GM21737 (cell line): ENCODE measurements around the gene SYPL1.

Experiments used
- ATAC-seq: cut with Tn5 transposase; IDR thresholded peaks from one replicate; pipeline ENCODE4 v1.9.1; 2021; ENCODE audit warnings: mild to moderate bottlenecking, moderate library complexity; ENCODE audit not compliant: unreplicated experiment

SYPL1 gene

DNA sequence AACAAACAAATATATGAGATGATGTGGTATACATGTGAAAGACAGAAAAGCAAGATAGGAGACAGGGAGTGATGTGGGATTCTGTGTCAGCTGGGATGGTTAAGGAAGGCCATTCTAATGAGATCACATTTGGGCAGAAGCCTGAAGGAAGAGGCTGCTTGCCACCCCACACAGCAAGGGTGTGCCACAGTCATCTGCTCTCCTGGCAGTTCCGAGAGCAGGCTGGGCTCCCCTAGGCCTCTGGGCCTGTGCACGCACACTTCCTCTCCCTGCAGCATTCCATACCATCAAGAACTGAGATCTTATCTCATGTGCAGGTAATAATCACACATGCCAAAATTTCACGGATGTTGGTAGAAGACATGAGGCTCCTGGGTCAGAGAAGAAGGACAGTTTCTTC lies 43.1 kb downstream of the SYPL1 start:
- ATAC-seq = no peak

DNA sequence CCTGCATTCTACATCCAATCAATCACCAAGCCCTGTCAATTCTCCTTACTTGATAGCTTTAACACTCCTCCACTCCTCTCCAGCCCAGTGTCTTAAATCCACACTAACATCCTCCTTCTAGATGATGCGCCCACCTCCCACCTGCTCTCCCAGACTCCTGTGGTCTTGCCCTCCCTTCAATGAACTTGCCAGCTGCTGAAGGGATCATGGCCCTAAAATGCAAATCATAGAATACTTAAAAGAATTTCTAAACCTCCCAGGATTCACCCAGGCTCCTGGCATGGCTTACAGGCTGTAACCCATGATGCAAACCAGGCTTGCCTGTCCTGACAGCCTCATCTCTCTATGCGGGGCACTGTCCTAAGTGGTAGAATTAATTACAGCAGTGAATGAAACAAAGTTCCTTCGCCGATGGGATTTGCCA lies 43.6 kb downstream of the SYPL1 start:
- ATAC-seq = no peak

DNA sequence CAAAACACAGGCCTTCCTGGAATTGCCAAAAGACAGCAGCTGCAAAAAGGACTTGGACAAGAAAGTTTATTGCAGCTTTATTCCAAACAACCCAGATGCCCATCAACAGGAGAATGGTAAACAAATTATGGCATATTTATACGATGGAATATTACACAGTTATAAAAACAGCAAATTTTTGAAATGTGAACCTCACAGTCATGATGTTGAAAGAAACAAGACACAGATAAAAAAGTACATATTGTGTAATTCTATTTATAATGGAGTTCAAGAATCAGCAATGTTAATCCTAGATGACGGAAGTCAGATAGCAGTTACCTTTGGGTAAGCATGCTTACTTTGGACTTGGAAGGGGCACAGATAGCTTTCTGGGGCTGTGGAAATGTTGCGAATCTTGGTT lies 44.4 kb downstream of the SYPL1 start:
- no peak for ATAC-seq

DNA sequence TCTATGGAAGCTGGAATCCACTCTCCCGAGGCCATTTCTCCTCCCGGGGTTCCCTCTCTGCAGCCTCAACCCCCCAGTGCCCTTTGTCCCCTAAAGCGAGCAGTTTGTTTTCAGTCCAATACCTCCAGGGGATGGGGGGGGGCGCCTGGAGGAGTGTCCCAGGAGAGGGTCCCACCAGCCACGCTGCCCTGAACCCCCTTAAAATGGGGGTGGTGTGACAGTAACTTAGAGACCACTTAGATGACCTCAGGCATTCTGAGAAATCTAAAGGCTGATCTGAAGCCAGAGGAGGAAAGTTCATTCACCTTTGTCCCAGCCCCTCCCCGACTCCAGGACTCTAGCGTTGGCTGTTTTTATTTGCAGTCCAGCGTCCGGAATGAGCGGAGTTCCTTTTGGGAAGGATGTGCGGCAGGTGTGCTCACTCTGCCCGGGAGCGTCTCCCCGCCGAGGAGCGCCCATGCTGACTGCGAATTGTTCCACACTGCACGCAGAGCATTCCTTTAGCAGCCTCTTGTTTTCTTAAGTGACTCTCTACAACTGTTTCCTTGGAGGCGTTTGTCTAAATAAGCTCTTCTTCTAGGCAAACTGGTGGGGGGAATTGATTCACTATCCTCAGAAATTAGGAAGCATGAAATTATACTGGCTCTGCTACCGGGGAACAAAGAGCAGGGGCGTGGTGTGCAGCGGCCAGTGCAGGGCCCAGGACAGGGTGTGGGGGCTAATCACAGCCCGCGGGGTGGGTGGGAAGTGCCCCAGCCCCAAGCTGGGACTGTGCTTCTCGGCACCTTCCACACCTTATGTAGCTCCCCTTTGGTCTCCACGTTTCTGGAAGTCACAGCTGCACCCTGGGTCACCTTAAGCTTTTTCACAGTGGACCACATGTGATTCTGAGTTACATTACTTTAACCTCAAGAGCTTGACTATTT lies 46.3 kb downstream of the SYPL1 start:
- no peak for ATAC-seq

DNA sequence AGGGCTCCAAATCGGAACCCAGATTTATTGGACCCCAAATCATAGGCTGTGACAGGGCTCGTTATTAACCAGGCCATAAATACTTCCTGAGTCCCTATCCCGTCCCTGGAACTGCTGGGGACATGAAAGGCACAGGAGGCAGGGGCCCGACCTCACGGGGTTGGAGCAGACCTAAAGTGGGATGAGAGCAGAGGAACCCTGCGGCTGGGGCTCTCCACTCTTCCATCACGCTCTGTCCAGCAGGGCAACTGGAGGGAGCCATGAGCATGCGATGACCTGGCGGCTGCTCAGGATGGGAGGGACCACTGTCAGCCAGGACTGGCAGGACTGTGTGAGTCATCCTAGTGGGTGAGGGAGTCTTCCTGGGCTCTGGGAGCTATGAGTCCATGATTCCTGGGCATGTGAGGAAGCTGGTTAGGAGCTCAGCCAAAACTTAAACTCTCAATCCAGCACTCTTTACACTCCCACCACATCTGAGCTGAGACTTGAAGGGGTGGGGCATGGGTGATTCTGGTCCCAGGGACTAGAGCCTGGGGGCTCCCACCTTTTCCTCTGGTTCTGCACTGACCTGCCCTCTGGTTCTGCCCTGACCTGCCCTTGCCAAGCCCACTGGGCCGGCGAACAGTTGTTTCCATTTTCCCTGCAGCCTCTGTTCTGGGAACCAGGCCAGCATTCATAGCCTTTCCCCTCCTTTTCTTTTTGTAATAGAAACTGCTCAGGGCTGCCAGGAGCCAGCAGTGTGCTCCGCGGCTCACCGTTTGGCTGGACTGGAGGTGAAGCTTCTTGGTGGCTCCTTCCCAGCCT lies 47.1 kb downstream of the SYPL1 start:
- ATAC-seq = no peak

DNA sequence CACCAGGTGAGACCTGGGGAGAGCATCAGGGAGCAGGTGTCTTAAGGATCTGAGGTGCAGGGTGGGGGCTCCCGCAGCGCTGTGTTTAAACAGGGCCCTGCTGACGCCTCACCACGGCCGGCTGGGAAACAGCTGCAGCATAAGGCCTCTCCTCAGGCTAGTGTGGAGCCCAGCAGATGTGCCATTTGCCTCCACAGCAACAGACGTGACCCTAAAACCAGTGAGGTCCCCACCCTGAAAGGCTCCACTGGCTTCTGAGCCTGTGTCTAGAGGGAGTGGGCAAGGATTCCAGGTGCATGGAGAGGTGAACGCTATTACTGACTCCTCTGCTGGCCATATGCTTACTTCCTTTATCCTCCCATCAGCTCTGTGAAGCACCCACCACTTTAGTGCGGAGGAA lies 47.8 kb downstream of the SYPL1 start:
- no peak for ATAC-seq

DNA sequence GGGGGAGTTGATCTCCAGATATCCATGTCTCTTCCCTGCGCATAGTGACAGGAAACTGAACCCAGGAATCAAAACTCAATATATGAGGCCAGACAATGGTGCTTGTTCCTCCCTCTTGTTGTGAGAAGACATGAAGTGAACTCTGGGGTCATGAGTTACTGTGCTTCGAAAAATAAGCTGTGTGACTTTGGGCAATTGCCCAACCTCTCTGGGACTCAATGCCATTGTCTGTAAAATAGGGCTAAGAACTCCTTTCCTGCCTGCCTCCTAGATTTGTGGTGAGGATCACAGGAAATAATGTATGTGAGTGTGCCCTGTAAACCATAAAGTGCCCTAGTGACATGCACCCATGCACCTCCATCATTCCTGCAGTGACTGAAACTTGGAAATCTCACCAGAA lies 48.4 kb downstream of the SYPL1 start:
- no peak for ATAC-seq

DNA sequence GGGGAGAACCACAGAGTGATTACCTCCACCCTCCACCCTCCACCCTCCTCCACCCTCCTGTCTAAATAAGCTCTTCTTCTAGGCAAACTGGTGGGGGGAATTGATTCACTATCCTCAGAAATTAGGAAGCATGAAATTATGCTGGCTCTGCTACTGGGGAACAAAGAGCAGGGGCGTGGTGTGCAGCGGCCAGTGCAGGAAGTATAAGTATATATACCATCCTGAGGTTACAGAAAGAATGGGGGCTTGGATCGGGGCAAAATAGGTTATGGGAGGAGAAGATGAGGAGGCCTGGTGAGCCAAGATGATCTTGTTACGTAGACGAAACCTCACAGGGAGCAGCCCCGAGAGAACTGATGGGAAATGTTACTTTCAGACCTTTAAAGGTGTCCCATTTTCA lies 49.1 kb downstream of the SYPL1 start:
- ATAC-seq = no peak

DNA sequence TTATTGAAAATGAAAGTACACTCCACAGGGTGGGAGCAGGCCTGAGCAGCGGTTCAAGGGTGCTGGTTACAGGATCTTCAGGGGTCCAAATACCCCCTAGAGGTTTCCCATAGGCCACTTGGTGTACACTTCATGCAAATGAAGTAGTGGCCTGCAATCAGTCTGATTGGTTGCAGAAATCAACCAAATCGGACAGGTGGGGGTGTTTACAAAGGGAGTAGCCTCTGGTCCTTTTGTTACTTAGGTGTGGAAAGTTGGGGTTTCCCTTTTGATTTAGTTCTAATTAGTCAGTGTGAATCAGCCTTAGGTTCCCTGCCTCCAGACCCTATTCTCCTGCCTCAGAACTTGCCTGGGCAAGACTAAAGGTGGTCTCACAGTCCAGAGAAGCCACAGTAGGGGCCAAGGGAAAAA lies 49.6 kb downstream of the SYPL1 start:
- ATAC-seq = no peak

DNA sequence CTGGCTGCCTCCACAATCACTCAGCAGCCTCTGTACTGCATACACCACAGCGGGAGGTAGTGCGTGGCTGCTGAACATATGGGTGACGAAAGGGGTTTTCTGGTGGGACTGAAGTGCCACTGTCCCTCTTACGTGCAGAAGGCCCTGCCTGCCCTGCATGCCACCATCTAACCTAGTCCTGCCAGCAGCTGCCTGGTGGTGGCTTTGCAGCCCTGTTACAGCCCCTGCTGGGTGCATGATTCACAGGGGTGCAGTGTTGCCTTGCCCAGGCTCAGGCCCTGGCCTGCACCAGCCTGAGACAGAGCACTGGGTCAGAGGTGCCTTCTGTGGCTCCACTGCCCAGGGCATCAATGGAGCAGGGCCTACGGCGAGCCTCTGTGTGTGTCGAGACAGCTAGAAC lies 50.1 kb downstream of the SYPL1 start:
- no peak for ATAC-seq

DNA sequence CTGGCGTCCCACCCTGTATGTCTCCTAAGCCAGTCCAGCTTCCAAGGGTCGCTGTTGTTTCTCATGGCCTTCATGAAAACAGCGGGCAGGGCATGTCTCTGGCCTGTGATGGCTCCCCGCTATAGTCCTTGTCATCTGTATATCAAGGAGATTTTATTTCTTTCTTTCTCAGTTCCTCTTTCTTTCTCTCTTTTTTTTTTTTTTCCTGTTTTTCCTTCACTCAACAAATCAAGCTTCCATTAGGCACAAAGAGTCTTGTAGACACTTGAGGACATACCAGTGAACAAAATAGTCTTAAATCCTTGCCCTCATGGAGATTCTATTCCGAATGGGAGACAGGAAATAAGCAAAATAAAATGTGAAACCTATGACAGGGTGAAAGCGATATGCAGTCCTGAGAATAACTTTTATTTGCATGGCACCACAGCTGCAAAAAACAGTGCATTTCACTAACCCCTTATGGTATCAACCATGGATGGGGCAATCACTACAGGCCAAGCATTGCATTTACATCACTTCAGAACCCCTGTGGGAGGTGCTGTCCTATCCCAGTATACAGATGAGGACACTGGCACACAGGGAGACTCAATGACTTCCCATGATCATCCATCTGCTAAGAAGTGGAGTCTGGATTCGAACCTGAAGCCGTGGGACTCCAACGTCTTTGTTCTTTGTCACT lies 50.7 kb downstream of the SYPL1 start:
- ATAC-seq = no peak

DNA sequence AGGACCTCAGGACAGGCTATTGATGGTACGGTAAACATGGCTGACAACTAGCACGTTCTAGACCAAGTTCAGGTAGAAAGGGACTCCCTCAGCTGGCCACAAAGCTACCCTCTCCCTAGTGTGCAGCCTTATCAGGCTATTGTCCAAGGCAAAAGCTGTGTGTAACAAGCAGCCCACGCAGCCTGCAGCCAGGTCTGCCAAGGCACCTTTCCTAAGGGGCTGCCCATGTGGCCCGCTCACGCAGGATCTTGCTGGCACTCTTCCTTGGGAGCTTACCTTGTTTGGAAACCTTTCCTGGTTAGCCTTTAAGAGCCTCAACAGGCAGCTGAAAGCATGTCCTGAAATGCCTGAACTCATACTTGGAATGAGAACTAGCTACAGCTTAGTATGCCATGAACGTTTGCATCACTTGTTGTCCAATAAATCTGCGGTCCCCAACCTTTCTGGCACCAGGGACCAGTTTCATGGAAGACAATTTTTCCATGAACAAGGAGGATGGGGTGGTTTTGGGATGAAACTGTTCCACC lies 51.7 kb downstream of the SYPL1 start:
- no peak for ATAC-seq

DNA sequence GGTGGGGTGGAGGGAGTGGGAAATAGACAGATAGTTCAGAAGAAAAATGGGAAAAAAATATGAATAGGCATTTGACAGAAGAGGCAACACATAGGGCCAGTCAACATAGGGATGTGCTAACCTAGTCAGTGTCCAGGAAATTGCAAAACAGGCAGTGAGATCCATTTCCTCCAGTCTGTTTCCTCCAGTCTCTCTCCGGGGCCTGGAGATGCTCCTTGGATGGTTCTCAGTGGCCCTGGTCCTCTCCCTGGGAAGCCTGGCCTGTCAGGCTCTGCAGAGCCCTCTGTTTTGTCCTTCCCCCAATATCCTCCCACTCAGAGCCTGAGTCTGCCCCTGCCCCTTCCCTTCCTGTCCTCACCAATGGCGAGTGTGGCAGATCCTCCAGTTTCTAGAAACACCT lies 52.6 kb downstream of the SYPL1 start:
- no peak for ATAC-seq

DNA sequence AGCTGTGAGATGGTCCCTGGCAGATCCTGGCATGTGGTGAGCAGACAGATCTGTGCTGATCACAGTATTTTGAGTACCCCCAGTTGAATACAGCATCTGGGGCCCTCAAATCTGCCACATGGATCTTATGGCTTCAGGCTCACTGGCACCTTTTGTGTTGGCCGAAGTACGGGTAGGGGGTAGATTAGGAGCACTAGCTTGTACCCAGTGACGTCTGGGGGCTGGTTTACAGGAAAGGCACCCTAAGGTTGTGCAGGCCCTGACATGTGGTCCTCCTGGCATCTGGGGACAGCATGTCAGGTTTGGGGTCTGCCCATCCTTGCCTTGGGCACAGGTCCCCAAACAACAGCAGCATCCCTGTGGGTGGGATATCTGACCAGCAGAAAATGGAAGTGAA lies 53.2 kb downstream of the SYPL1 start:
- no peak for ATAC-seq

DNA sequence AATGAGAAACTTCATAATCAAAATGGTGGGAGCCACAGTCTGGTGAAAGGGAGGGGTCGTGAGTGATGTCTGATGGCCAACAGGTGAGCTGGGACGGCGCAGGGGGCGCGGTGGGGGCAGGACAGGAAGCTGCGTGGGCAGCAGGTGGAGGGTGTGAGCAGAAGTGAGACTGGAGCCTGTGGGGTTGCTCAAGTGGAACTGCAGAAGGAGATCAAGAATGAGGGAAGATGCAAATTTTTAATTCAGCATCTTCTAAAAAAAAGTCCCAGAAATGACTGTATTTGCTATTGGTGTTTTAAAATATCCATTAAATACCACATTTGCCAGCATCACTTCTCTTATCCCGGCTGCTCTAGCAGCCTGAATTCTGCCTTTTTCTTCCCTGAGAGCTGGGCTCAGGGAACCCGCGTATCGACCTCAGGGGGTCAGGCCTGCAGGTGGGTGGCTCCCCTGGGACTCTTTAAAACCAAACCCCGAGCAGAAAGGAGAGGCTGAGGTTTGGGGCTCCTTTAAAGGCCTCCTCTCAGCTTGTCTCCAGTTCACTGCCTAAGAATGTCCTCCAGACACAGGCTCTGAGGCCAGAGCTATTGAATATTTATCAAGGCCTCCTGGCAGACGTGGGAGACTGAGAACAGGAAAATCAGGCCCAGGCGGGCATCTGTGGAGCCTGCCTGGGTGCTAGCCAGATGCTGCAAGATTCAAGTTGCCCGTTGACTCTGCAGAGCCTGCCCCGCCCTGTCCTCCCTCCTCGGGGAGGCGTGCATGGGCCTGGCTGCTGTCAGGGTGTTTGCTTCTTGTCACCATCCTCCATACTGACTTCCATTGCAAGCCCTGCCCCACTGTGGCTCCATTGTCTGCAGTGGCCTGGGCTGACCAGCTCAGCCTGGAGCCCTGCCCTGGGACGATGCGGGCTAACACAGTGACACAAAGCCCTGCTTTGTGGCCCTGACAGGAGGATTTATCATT lies 53.9 kb downstream of the SYPL1 start:
- ATAC-seq = peak; percentile 60

DNA sequence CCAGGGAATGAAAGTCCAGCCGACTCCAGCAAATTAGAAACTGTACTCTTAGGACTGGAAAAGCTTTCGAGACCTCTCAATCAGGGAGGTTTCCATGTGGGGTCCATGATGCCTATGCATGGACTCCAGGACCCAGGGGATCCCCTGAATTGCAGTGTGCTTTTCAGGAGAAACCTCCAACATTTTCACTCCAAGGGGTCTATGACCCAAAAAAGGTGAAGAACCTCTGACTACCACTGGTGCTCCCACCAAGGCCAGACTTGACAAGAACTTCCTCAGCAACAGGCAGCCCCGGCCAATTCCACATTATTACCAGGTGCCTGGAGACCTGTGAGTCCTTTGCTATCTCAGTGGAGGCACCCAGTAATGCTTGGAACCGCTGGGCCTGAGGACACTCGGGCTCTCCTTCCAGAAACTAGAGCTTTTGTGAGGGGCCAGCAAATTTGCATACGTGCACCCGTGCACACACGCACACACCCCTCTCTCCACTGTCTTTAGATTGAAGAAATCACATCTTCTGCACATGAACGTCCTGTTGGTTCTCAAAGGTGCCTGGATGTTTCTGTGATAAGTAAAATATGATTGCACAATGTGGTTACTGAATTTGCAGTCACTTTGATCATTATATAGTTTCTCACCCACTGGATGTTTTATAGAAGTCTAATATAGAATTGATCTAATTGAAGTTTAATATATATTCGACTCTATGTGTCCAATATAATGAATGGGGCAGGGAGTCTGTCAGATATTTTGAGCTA lies 54.7 kb downstream of the SYPL1 start:
- no peak for ATAC-seq

DNA sequence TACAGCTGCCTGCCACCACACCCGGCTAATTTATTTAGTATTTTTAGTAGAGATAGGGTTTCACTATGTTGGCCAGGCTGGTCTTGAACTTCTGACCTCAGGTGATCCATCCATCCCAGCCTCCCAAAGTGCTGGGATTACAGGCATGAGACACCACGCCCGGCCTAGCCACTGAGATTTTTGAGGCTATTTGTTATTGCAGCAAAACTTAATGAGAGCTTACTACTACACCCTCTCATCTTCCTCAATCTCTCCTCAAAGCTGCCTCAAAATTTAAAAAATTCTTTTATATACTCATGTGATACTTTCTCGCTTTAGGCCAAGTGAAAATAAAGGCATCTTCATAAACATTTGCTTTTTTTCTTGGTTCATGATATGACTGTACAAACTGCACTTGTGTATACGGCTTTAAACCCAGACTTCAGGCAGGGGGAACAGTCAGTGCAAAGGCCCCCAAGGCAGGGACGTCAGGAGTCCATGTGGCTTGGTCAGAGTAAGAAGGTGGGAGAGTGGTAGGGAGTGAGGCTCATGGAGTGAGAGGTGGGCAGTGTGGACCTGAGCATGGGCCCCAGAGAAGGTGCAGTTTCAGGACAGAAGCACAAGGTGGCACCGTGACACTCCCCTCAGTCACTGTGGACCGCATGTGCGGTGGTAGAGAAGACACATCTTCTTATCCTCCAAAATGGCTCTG lies 55.5 kb downstream of the SYPL1 start:
- ATAC-seq = peak; percentile 42

DNA sequence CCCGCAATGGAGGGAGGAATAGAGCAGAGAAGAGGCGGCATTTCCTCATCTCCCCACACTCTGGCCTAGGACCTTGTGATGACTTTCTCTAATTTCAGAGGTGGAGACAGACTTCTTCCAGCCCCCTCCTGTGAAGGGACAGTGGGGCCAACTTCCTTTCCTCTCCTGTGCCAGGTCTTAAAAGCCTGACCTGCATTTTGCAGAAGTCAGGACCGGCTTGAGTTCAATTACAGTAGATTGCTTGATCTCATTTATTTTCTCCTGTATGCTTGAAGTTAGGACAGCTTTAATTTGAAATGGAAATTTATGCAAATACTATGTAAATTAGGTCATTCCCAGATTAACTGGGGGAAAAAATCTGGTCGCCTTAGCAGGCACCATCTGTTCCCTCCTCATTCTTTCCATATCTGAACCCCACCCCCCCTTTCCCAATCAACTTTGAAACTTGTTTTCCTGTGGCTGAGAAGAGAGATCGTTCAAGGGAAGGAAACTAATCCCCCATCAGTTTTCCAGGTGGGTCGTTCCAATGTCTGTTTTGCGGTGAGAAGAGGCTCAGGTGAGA lies 57.1 kb downstream of the SYPL1 start:
- ATAC-seq = no peak
